HepG2 (cell line): ENCODE data around the gene HILPDA. TPM values are rescaled to one million over a fixed set of nuclear protein-coding genes. Genes with fewer than 3 reads are reported as not detected.
A peak's percentile ranks its signal among the peaks of the same experiment; 100 is the strongest.

Experiments used
- ARNT2 ChIP-seq: sonication (generic); formaldehyde crosslinking; IDR thresholded peaks from 2 replicates; pipeline ENCODE4 v1.8.0; 2022; ENCODE audit warnings: mild to moderate bottlenecking, low read depth, missing genetic modification reagents, moderate library complexity
- FOXA3 ChIP-seq: IDR thresholded peaks from 2 replicates; pipeline ENCODE4 v1.6.1; 2016; ENCODE audit warnings: missing genetic modification reagents, missing compliant biosample characterization
- MTF1 ChIP-seq: sonication (generic); formaldehyde crosslinking; IDR thresholded peaks from 2 replicates; pipeline ENCODE4 v1.5.0; 2020; ENCODE audit warnings: missing genetic modification reagents
- NFE2L2 ChIP-seq: fragments of 150-350 bp; IDR thresholded peaks from 2 replicates; pipeline ENCODE4 v1.6.1; 2014; ENCODE audit warnings: low read length
- SPEN ChIP-seq: sonication (generic); formaldehyde crosslinking; IDR thresholded peaks from 2 replicates; pipeline ENCODE4 v1.5.1; 2020; ENCODE audit warnings: low read depth, mild to moderate bottlenecking, missing genetic modification reagents
- U2AF2 ChIP-seq: fragments of 200-400 bp; formaldehyde crosslinking; IDR thresholded peaks from 2 replicates; pipeline ENCODE4 v1.6.1; 2017; ENCODE audit warnings: low read depth, mild to moderate bottlenecking, low read length
- ZNF44 ChIP-seq: sonication (generic); formaldehyde crosslinking; IDR thresholded peaks from 2 replicates; pipeline ENCODE4 v1.5.1; 2020; ENCODE audit warnings: mild to moderate bottlenecking, missing genetic modification reagents
- ZNF543 ChIP-seq: sonication (generic); formaldehyde crosslinking; IDR thresholded peaks from 2 replicates; pipeline ENCODE4 v1.4.0; 2020; ENCODE audit warnings: mild to moderate bottlenecking, missing genetic modification reagents
- ZNF691 ChIP-seq: sonication (generic); formaldehyde crosslinking; IDR thresholded peaks from 2 replicates; pipeline ENCODE4 v1.4.0; 2020; ENCODE audit warnings: missing genetic modification reagents, low read depth, mild to moderate bottlenecking, borderline replicate concordance
- ZNF781 ChIP-seq: sonication (generic); formaldehyde crosslinking; IDR thresholded peaks from 2 replicates; pipeline ENCODE4 v1.5.1; 2020; ENCODE audit warnings: borderline replicate concordance, mild to moderate bottlenecking, missing genetic modification reagents; ENCODE audit errors: not compliant biosample characterization
- polyA plus RNA-seq, 8 experiments: library from polyadenylated mRNA; depleted of rRNA in 3 of 8; stranded (reverse) in 7 of 8; unstranded in 1 of 8; fragments of >200 nt; fragmentation: Illumina TruSeq in 4 of 8; extraction: Trizol in 4 of 8; gene quantifications; 2 replicates each; pipeline versions ENCODE4 v1.2.1 to v1.2.3, GENCODE V29; 2011 to 2016; ENCODE audit warnings: low read depth in 4 of 8, missing spikeins in 1 of 8, mixed read lengths in 1 of 8; ENCODE audit not compliant: insufficient read depth in 1 of 8
- total RNA-seq, 5 experiments: library from RNA; depleted of rRNA; stranded (reverse); fragments of >200 nt; fragmentation: Illumina TruSeq; extraction: Trizol; gene quantifications; 2 replicates each; pipeline ENCODE4 v1.2.3, GENCODE V29; 2016; ENCODE audit warnings: low read depth in 1 of 5
- TF ChIP-seq, protein P1 (sequence below): sonication (generic); formaldehyde crosslinking; IDR thresholded peaks from 2 replicates; pipeline ENCODE4 v1.9.0; 2021; ENCODE audit warnings: missing genetic modification reagents, mild to moderate bottlenecking, borderline replicate concordance
- TF ChIP-seq, protein P2 (sequence below): sonication (generic); formaldehyde crosslinking; IDR thresholded peaks from 2 replicates; pipeline ENCODE4 v1.9.0; 2021; ENCODE audit warnings: missing genetic modification reagents, borderline replicate concordance
- TF ChIP-seq, protein P3 (sequence below): IDR thresholded peaks from 2 replicates; pipeline ENCODE4 v1.6.1; 2016; ENCODE audit warnings: missing biosample characterization, missing genetic modification reagents, low read depth

The HILPDA gene
- total and polyA plus RNA-seq, 2 of the 13 experiments (the other 11 are each of a cell fraction or from before 2014, with no cell fraction given), result 11.1 to 44.0 TPM

DNA sequence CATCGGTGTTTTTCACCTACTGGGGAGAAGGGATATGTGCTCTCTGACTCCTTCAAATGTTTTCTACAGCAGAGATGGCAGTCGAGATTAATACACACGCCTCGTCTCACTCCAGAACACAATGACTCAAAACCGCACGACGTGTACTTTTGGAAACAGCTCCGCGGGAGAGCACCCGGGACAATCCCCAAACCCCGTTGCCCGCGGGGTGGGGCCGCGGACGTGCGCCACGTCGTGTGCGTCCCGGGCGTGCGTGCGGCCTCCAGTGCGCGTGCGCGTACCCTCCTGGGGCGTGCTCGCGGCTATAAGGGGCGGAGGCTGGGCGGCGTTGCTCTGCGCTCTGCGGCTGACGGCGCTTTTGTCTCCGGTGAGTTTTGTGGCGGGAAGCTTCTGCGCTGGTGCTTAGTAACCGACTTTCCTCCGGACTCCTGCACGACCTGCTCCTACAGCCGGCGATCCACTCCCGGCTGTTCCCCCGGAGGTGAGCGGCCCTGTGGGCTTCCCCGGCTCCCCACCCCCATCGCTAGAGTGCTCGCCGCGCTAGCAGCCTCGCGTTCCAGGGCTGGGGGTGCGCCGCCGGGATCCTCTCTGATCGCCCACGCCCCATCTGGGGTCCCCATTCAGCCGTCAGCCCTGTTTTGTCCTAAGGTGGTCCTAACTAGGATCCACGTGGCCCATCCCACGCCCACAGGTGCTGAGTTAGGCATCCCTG is at the start of gene HILPDA (continued):
- no peak; the same call in 1 of the 2 replicates for TF ChIP-seq ZNF44 (CRISPR knock-in tag)
- peak; percentile 27 for TF ChIP-seq FOXA3
- TF ChIP-seq, protein P1, sequence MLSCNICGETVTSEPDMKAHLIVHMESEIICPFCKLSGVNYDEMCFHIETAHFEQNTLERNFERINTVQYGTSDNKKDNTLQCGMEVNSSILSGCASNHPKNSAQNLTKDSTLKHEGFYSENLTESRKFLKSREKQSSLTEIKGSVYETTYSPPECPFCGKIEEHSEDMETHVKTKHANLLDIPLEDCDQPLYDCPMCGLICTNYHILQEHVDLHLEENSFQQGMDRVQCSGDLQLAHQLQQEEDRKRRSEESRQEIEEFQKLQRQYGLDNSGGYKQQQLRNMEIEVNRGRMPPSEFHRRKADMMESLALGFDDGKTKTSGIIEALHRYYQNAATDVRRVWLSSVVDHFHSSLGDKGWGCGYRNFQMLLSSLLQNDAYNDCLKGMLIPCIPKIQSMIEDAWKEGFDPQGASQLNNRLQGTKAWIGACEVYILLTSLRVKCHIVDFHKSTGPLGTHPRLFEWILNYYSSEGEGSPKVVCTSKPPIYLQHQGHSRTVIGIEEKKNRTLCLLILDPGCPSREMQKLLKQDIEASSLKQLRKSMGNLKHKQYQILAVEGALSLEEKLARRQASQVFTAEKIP (CRISPR knock-in tag), result no peak
- no peak for TF ChIP-seq NFE2L2
- TF ChIP-seq ZNF781 (CRISPR knock-in tag), result peak; percentile 68
- no peak for TF ChIP-seq ZNF543 (CRISPR knock-in tag)
- no peak for TF ChIP-seq MTF1
- TF ChIP-seq, protein P2, sequence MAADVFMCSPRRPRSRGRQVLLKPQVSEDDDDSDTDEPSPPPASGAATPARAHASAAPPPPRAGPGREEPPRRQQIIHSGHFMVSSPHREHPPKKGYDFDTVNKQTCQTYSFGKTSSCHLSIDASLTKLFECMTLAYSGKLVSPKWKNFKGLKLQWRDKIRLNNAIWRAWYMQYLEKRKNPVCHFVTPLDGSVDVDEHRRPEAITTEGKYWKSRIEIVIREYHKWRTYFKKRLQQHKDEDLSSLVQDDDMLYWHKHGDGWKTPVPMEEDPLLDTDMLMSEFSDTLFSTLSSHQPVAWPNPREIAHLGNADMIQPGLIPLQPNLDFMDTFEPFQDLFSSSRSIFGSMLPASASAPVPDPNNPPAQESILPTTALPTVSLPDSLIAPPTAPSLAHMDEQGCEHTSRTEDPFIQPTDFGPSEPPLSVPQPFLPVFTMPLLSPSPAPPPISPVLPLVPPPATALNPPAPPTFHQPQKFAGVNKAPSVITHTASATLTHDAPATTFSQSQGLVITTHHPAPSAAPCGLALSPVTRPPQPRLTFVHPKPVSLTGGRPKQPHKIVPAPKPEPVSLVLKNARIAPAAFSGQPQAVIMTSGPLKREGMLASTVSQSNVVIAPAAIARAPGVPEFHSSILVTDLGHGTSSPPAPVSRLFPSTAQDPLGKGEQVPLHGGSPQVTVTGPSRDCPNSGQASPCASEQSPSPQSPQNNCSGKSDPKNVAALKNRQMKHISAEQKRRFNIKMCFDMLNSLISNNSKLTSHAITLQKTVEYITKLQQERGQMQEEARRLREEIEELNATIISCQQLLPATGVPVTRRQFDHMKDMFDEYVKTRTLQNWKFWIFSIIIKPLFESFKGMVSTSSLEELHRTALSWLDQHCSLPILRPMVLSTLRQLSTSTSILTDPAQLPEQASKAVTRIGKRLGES, result no peak
- no peak for TF ChIP-seq U2AF2
- TF ChIP-seq ARNT2 (CRISPR knock-in tag), result peak; percentile 59; the same call in 1 of the 2 replicates
- TF ChIP-seq SPEN (CRISPR knock-in tag), result peak; percentile 95
- TF ChIP-seq ZNF691 (CRISPR knock-in tag), result 0 out of 2 replicates have a peak, but pooled peaks have one; percentile 44
- TF ChIP-seq, protein P3, sequence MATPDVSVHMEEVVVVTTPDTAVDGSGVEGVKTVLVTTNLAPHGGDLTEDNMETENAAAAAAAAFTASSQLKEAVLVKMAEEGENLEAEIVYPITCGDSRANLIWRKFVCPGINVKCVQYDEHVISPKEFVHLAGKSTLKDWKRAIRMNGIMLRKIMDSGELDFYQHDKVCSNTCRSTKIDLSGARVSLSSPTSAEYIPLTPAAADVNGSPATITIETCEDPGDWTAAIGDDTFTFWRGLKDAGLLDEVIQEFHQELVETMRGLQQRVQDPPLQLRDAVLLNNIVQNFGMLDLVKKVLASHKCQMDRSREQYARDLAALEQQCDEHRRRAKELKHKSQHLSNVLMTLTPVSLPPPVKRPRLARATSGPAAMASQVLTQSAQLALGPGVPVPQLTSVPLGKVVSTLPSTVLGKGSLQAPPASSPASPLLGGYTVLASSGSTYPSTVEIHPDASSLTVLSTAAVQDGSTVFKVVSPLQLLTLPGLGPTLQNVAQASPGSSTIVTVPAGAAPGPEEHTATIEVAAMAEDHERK (CRISPR knock-in tag), result peak; percentile 95
